GM12878 (cell line): ENCODE measurements around the gene NPVF. TPM values are rescaled to one million over a fixed set of nuclear protein-coding genes. Genes with fewer than 3 reads are reported as not detected.
A peak's percentile ranks its signal among the peaks of the same experiment; 100 is the strongest.

Experiments
- ATAC-seq: fragments of 200-7000 bp; cut with Tn5 transposase; 3 replicates; pipeline ENCODE4 v1.9.1; 2020; ENCODE audit warnings: mild to moderate bottlenecking, moderate library complexity
- BruUV-seq: library from RNA; stranded (reverse); fragments of 400-500 nt; replicated peaks from 2 replicates; lab custom pipeline; 2021; lab: Mats Ljungman, UMichigan
- CTCF ChIA-PET: fragments of 300-600 bp; sonication (Branson Sonifier 250); formaldehyde crosslinking; extraction: SDS; loops from one replicate; lab custom pipeline; 2021; ENCODE audit warnings: inconsistent platforms; lab: Yijun Ruan, JAX
- POLR2A ChIA-PET: fragments of 350-600 bp; formaldehyde crosslinking; extraction: SDS; loops from one replicate; lab custom pipeline; 2021; ENCODE audit warnings: inconsistent platforms; lab: Charles Lee
- RAD21 ChIA-PET: fragments of 300-600 bp; sonication (Branson Sonifier 250); formaldehyde crosslinking; loops from one replicate; lab custom pipeline; 2023; ENCODE audit warnings: antibody characterized with exemption; ENCODE audit not compliant: unreplicated experiment; lab: Charles Lee
- SMC1A ChIA-PET: fragments of 300-600 bp; sonication (Branson Sonifier 250); formaldehyde crosslinking; loops from one replicate; lab custom pipeline; 2023; ENCODE audit not compliant: unreplicated experiment, uncharacterized antibody; lab: Charles Lee
- DNase-seq: peaks from one replicate; pipeline ENCODE4 v3.0.0-alpha.2; 2011; ENCODE audit warnings: low read depth, low spot score
- FAIRE-seq: peaks from 3 replicates; lab custom pipeline; 2011; peaks lifted over from hg19 to GRCh38; lab: Jason Lieb, UNC
- H2AFZ ChIP-seq: 2 replicates; pipeline ENCODE4 v1.6.0; 2011; ENCODE audit warnings: low read depth, low read length, control low read depth; ENCODE audit not compliant: control insufficient read depth
- H3K27ac ChIP-seq: 2 replicates; pipeline ENCODE4 v1.5.1; 2011; ENCODE audit warnings: control low read depth; ENCODE audit not compliant: control insufficient read depth, insufficient read depth
- H3K27me3 ChIP-seq, 2 experiments: replicated peaks in 1 of 2; 2 replicates each; pipeline versions ENCODE4 v1.6.0 to v1.6.1; 2011; ENCODE audit warnings: low read length in 1 of 2; ENCODE audit not compliant: control insufficient read depth in 2 of 2, insufficient read depth in 2 of 2
- H3K36me3 ChIP-seq, 2 experiments: 2 replicates each; pipeline ENCODE4 v1.5.1; 2011; ENCODE audit warnings: low read length in 1 of 2; ENCODE audit not compliant: control insufficient read depth in 2 of 2, insufficient read depth in 2 of 2
- H3K4me1 ChIP-seq: 2 replicates; pipeline ENCODE4 v1.6.1; 2011; ENCODE audit warnings: mild to moderate bottlenecking, low read length, moderate library complexity, mixed read lengths; ENCODE audit not compliant: control insufficient read depth, insufficient read depth
- H3K4me2 ChIP-seq: 2 replicates; pipeline ENCODE4 v1.6.0; 2011; ENCODE audit warnings: control low read depth; ENCODE audit not compliant: control insufficient read depth, insufficient read depth
- H3K4me3 ChIP-seq: fragments of 200-600 bp; sonication (generic); 2 replicates; pipeline ENCODE4 v1.5.1; 2016
- H3K79me2 ChIP-seq: 2 replicates; pipeline ENCODE4 v1.6.0; 2011; ENCODE audit warnings: low read length; ENCODE audit not compliant: control insufficient read depth, insufficient read depth
- H3K9ac ChIP-seq: 2 replicates; pipeline ENCODE4 v1.8.0; 2011; ENCODE audit warnings: low read length, control low read depth, mixed read lengths; ENCODE audit not compliant: control insufficient read depth, insufficient read depth
- H3K9me3 ChIP-seq: replicated peaks from 3 replicates; pipeline ENCODE4 v1.5.1; 2011; ENCODE audit warnings: mild to moderate bottlenecking, low read length; ENCODE audit not compliant: control insufficient read depth, insufficient read depth
- H4K20me1 ChIP-seq: 2 replicates; pipeline ENCODE4 v1.6.0; 2011; ENCODE audit not compliant: control insufficient read depth, insufficient read depth
- BCL11A ChIP-seq: IDR thresholded peaks from 2 replicates; pipeline ENCODE4 v1.6.1; 2011; ENCODE audit warnings: low read depth, low read length
- ESRRA ChIP-seq: IDR thresholded peaks from 2 replicates; pipeline ENCODE4 v1.6.1; 2012; ENCODE audit warnings: mild to moderate bottlenecking, low read length, improper control_type of control experiment
- MLLT1 ChIP-seq: fragments of 450-650 bp; IDR thresholded peaks from 2 replicates; pipeline ENCODE4 v1.6.1; 2016; ENCODE audit warnings: mild to moderate bottlenecking
- PML ChIP-seq: IDR thresholded peaks from 2 replicates; pipeline ENCODE4 v1.6.1; 2012; ENCODE audit warnings: low read length, inconsistent platforms
- POLR2AphosphoS2 ChIP-seq: IDR thresholded peaks from 2 replicates; pipeline ENCODE4 v1.6.1; 2011; ENCODE audit warnings: low read depth, mild to moderate bottlenecking, low read length, improper control_type of control experiment, moderate library complexity
- SMAD5 ChIP-seq: IDR thresholded peaks from 2 replicates; pipeline ENCODE4 v1.6.1; 2016; ENCODE audit warnings: antibody characterized with exemption, low read depth
- TCF3 ChIP-seq: IDR thresholded peaks from 2 replicates; pipeline ENCODE4 v1.6.1; 2012; ENCODE audit warnings: low read depth, mild to moderate bottlenecking, low read length, borderline replicate concordance; ENCODE audit not compliant: insufficient read depth
- ZNF217 ChIP-seq: fragments of 450-650 bp; IDR thresholded peaks from 2 replicates; pipeline ENCODE4 v1.6.1; 2017; ENCODE audit warnings: antibody characterized with exemption, mild to moderate bottlenecking
- ZNF687 ChIP-seq: fragments of 450-650 bp; IDR thresholded peaks from 2 replicates; pipeline ENCODE4 v1.6.1; 2017; ENCODE audit warnings: mild to moderate bottlenecking, moderate library complexity
- WGBS: methylation state at CpG from one replicate; pipeline ENCODE4 v1.1.6; 2016; ENCODE audit warnings: low lambda C conversion rate; ENCODE audit not compliant: insufficient replicate concordance, insufficient coverage; ENCODE audit errors: missing lambda C conversion rate; 5-methylcytosine and 5-hydroxymethylcytosine counted together
- in situ Hi-C: fragments of 300-500 bp; cut with MboI; formaldehyde crosslinking; loops from 9 replicates; pipeline ENCODE4 v1.14.3; 2018; ENCODE audit warnings: mixed read lengths
- intact Hi-C: fragments of 100-400 bp; cut with micrococcal nuclease; formaldehyde crosslinking; loops from one replicate; pipeline ENCODE4 v1.14.2; 2022; ENCODE audit not compliant: unreplicated experiment
- polyA plus RNA-seq, 11 experiments: library from polyadenylated mRNA; depleted of rRNA in 4 of 11; unstranded in 6 of 11; stranded (reverse) in 5 of 11; fragments of >200 nt; fragmentation: Nextera tagmentation in 4 of 11; fragmentation: Illumina TruSeq in 1 of 11; extraction: Ambion mirVana in 4 of 11; extraction: Trizol in 1 of 11; gene quantifications; 1 replicate in 1 of 11; 2 replicates in 10 of 11; pipeline versions ENCODE4 v1.2.1 to v1.2.3, GENCODE V29; 2011 to 2016; ENCODE audit warnings: inconsistent platforms in 2 of 11, missing spikeins in 2 of 11, low read depth in 1 of 11
- total RNA-seq, 4 experiments: library from RNA; depleted of rRNA in 3 of 4; stranded (reverse); fragments of >200 nt in 3 of 4; fragmentation: Illumina TruSeq in 1 of 4; extraction: Trizol in 1 of 4; gene quantifications; 2 replicates each; pipeline versions ENCODE4 v1.2.1 to v1.2.3, GENCODE V29; 2013 to 2021

Gene NPVF
- total and polyA plus RNA-seq, 10 of the 15 experiments (the other 5 are each of a cell fraction or from before 2014, with no cell fraction given), result not detected

- 0 out of 2 replicates have a peak, but pooled peaks have one; percentile 57 for TF ChIP-seq ZNF687
- TF ChIP-seq ESRRA, result no peak
- TF ChIP-seq SMAD5, result peak; percentile 85
- TF ChIP-seq TCF3, result 0 out of 2 replicates have a peak, but pooled peaks have one; percentile 7
- TF ChIP-seq POLR2AphosphoS2, result peak; percentile 67; the same call in 1 of the 2 replicates
These were observed 48.3 kb downstream of the NPVF start (continued) for GRCh38 chr7:25179771-25180591.

DNA sequence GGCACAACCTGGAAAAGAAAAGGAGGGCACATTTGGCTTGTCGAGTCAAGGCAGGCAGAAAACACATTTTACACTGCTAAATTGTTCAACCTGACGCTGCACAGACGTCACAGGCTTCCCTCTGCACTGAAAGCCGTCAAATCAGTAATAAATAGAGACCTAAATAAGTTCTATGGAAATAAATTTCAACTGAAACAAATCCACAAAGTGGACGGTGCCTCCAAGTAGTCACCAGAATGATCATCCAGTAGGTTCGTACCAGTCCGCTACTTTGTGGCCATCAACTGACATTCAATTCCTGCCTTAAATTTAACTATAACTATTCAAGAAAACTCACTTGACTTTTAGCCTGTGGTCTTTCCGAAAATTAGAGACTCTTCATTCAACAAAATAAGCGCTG is 49.0 kb downstream of the NPVF start:
- FAIRE-seq (no peak), DNase-seq (no peak)
- CTCF ChIA-PET, result interaction anchor here (1.5 kb wide), 1 partner anchor 19 kb away, joined by 6 read pairs; no protein-coding TSS in a partner anchor

More for the DNA sequence above, 49.0 kb downstream of the NPVF start:
- ChIA-PET SMC1A (interaction anchor here (1.1 kb wide), 1 partner anchor 29 kb away, joined by 3 read pairs; no protein-coding TSS in a partner anchor), POLR2A (no interaction called here), RAD21 (interaction anchor here (0.9 kb wide), 1 partner anchor 683 kb away, joined by 3 read pairs; no protein-coding TSS in a partner anchor)
- H3K9me3 ChIP-seq, result no peaks in the 10 kb centered on the region
- no peaks in the 10 kb centered on the region for H3K79me2 ChIP-seq
- no peak for TF ChIP-seq PML
- no peak for TF ChIP-seq BCL11A
- 0 out of 2 replicates have a peak, but pooled peaks have one; percentile 58 for TF ChIP-seq MLLT1
- TF ChIP-seq ZNF217, result no peak
- peak overlapping the region; percentile 73 for H2AFZ ChIP-seq
- intact Hi-C loops (no loop called here), in situ Hi-C loops (no loop called here)
- H3K4me1 ChIP-seq, result no peaks in the 10 kb centered on the region
- no peak for ATAC-seq
- 70% methylated on average over 9 of the region's 9 CpGs for WGBS
- peak overlapping the region; percentile 72 for H3K4me2 ChIP-seq
- H3K9ac ChIP-seq, result peak overlapping the region; percentile 76
- H3K27me3 ChIP-seq, result no peaks in the 10 kb centered on the region
- no TSS peak for BruUV-seq
- H3K27ac ChIP-seq, result peak overlapping the region; percentile 58
- H4K20me1 ChIP-seq, result no peaks in the 10 kb centered on the region
- H3K36me3 ChIP-seq, result no peaks in the 10 kb centered on the region
- peak overlapping the region; percentile 89 for H3K4me3 ChIP-seq
